ENCODE data around the gene GALNT14.
"Not testable (repeated sequence)": the region's sequence is repeated elsewhere in the genome, so short reads cannot be mapped to it uniquely, and the experiment has no call there.

Gene GALNT14, protein sequence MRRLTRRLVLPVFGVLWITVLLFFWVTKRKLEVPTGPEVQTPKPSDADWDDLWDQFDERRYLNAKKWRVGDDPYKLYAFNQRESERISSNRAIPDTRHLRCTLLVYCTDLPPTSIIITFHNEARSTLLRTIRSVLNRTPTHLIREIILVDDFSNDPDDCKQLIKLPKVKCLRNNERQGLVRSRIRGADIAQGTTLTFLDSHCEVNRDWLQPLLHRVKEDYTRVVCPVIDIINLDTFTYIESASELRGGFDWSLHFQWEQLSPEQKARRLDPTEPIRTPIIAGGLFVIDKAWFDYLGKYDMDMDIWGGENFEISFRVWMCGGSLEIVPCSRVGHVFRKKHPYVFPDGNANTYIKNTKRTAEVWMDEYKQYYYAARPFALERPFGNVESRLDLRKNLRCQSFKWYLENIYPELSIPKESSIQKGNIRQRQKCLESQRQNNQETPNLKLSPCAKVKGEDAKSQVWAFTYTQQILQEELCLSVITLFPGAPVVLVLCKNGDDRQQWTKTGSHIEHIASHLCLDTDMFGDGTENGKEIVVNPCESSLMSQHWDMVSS

DNA sequence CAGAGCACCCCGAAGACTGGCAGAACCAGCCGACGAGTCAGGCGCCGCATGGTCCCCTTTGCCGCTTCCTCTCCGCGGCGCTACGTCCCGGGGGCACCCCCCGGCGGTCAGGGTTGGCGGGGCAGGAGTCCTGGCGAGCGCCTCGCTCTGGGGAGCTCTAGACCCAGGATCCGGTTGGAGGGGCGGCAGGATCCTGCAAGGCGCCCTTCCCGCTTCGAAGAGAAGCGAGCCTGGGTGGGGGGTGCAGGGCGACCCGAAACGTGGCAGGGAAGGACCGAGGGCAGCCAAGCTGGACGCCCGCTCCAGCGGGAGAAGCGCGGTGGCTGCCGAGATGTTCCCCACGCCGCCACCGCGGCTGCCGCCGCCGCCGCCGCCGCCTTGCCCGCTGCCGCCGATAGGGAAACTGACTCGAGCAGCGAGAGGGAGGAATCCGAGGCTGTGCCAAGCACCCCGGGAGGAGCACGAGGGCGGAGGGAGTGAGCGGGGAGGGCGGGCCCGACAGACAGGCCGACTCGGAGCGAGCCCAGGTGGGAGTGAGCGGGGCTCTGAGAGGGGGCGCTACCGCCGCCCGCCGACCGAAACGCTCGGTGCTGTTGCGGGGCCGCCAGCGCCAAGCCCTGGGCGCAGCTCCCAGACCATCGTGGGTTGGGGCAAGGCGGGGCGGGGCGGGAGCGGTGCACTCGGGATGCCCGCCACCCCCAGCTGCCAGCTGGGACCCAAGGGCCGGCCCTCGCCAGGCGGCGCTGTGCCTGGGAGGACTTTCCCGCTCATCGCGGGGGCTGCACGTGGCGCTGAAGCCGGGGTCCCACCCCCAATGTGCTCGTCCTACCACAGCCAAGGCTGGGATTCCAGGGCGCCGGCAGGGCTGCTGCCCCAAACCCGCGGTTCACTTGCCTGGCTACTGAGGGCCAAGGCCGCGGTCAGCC, at the start of gene GALNT14:
Gene GALNT14, minus strand, starts transcription at position 404 of the 926 bp plus-strand sequence. Its CDS starts 354 bp downstream, at position 50.
- peak; percentile 66 for DNase-seq

DNA sequence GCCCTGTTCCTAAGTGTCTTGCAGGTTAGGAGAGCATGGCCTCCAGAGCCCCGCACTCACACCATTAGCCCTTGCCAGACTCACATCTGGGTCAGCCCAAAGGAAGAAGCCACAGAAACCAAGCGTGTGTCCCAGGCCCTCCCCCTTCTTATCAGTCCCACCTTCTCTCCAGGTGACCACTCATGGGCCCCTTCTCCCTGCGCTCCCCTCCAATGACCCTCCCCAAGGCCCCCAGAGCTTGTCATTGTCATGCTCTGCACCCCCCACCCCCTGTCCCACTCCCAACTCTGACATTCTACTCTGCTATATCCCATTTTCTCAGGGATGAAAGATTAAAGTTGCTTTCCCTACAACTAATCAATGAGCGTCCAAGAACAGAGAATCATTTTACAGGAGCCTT, 48.9 kb upstream of the GALNT14 start:
- no peak for DNase-seq

DNA sequence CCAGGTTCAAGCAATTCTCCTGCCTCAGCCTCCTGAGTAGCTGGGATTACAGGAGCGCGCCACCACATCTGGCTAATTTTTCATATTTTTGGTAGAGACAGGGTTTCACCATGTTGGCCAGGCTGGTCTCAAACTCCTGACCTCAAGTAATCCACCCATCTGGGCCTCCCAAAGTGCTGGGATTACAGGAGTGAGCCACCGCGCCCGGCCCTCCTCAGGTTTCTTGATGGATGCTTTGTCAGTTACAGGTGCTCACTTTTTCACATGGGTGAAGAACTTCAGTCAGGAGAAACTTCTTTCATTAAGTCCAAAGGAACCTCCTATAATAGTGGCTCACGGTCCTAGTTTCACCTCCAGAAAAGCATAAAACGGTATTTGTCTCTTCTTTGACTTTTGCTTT, 45.7 kb upstream of the GALNT14 start:
- not testable (repeated sequence) for DNase-seq

GRCh38 chr2:31176742-31177141, 38.5 kb upstream of the GALNT14 start:
- DNase-seq, result no peak

GRCh38 chr2:31171142-31171541, 32.9 kb upstream of the GALNT14 start:
- no peak for DNase-seq

GRCh38 chr2:31170071-31170698, 31.9 kb upstream of the GALNT14 start:
- peak; percentile 22 for DNase-seq

DNA sequence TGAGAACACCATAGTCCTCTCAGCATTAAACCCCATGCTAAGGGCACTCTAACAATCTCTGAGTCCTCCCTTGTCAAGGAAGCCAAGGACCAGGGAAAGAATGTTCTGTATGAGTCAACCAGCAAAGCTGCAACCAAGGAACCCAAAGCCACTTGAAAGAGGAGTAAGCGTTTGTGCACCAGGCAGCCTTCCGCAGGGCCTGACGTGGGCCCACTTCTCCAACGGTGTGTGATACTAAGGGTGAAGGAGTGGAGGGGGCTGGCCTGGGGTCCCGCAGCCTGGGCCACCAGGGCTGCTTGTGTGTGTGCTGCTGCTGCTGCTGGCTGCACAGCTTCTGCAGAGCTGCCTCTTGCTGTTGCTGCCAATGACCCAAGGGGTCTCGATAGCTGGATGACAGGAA, 30.1 kb upstream of the GALNT14 start:
- no peak for DNase-seq

- DNase-seq, result no peak
Observed at GRCh38 chr2:31166925-31167324, 28.7 kb upstream of the GALNT14 start.

DNA sequence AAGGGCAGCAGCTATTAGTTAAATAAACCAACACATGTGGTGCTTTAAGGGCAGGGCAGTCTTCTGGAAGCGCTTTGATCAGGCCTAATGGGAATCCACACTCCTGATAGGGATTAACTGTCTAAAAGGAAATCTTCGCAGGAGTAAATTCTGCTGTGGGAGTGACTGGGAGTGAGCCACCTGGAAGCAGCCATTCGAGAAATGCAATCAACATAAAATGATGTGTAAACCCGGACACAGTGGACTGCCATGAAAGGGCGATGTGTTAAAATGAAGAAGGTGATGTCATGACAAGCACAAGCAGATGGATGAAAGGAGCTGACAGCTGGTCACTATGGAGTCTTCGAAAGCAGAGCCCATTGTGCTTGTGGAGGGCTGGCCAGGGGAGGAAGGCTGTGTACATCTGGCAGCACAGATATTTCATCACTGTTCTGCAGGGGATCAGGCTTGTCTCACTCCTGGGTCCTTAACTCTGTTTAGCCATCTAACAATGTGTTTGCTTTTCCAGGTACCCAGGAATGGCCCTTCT, 24.8 kb upstream of the GALNT14 start:
- DNase-seq, result no peak

- DNase-seq, result no peak
Observed at GRCh38 chr2:31161637-31162036, 23.4 kb upstream of the GALNT14 start.

DNA sequence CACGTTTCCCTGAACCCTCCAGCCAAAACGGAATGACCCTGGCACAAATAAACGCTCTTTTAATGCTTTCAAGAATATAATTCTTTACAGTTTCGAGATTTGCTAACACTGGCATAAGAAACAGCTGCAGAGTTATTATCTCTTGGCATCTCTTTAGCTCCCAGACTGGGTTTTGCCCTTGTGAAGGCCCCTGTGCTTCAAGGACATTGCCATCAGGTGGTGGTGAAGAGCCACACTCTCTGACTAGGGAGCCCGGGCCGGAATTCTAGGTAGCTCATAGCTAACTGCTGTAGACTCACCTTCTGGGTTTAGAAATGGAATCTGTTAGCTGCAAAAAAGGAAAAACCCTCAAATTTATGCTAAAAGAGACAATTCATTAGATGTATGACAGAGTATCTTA, 13.3 kb upstream of the GALNT14 start:
- DNase-seq, result no peak

DNA sequence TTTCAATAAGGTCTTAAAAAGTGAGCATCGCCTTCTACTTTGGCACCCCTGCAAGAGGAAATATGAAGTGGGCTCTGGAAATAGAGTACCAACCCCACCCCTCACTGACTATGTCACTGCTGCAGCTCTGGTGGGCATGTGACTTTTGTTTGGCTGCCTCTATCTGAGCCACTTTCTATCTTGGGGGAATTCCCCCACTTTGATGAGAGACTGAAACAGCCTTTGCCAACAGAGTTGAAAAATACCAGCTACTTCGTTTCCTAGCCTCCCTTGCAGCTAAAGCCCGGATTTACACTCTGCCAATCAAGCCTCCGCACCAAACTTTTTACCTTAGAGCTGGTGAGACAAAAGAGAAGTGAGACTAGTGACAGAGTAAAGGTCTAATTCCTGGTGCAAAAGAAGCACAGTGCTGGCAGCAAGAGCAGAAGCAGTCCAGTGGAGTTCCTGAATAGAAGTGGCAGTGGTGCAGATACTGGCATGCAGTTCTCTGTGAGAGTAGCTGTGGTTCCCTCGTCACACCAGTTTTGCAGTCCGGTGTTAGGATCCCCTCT, 12.0 kb upstream of the GALNT14 start:
- DNase-seq, result no peak

DNA sequence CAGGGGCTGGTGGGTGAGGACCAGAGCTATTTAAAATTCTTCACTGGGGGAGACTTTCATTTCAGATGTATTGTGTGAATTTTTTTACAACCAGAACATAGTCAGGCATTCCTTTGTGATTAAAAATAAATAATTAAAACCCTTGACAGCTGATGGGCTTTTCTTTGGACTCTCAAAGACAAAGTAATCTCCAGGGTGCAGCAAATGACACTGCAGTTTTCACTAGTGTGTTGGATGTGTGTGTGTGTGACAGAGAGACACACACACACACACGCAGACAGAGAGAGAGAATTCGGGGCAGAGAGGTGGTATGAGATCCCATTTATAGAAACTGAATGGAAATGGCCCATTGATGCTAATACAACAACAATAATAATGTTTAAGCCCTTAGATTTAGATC, 10.3 kb upstream of the GALNT14 start:
- no peak for DNase-seq

GRCh38 chr2:31147645-31148044, 9.4 kb upstream of the GALNT14 start:
- DNase-seq, result no peak

DNA sequence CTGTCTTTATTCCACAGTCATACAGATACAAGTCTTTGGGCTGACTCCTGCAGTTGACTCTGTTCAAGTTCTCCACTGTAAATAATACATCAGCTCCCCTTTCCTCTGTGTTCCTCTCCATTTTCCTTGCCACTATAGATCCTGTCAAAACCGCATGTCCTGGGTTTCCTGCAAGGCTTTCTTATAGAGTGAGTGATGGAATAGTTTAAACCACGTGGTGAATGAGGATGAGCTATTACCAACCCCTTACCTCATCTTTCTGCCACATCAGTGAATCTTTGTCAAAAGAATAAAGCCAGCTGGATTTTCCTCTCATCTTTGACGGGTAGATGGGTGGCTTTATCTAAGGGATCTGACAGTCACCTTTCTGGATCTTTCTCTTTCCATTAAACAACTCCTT, 3.9 kb upstream of the GALNT14 start:
- DNase-seq, result no peak

DNA sequence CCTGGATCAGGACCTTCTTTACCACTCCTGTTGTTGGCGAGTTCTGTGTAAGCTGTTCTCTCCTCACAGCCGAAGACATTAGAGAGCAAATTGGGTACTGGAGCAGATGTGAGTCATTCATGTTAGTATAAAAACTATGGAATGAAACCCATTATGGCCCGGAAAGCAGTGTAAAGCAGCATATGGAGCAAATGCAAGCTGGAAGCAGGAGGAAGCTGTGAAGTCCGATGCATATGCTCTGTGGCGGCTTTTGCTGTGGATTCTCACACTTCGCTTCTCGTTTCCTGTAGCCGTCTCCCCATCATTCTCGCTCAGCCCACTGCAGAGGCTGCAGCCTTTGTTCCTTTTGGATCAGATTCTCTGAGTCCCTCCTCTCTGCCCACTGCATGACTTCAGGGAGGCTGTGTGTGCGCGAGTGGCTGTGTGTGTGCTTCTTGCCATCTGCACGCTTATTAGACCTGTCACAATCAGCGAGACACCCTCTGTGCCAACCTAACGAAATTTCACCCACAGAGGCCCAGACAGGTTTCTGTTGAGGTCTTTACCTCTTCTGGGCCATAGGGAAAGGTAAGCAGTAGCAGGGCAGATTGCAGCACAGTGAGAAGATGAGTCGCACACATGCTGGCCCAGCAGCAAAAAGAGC, 3.3 kb upstream of the GALNT14 start:
- no peak for DNase-seq

DNA sequence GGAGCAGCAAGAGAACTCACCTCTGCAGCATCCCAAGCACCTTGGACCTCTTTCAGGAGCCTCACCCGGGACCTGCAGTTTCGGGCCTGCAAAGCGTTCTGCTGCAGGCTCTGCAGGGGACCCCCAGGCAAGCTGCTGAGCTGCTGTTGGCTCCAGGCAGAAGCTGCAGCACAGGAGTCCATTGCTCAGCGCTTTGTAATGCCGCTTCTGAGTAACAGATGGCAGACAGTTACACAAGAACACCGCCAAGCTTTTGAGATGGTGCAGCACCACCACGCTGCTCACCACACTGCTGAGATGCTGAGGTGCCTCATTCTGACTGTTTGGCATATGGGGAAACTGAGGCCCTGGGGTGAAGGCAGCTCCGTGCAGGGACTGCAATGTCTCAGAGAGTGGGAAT, 1.9 kb upstream of the GALNT14 start:
- no peak for DNase-seq

DNA sequence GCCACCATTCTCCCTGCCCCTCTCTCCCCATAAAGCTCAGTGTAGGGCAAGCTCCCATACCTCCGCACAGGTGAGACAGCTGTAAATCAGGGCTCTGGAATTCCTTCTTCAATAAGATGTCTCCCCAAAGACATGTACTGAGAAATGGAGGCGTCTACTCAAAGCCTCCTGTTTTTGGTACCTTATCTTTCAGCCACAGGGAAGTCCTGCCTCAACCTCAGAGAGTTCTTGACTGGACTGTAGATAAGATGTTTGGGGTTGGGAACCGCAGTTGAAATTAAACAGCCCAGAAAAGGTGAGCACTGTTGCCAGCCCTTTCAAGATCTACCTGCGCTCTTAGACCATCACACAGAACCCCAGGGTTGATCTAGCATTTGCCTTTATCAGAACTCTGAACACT, 1.4 kb upstream of the GALNT14 start:
- no peak for DNase-seq

DNA sequence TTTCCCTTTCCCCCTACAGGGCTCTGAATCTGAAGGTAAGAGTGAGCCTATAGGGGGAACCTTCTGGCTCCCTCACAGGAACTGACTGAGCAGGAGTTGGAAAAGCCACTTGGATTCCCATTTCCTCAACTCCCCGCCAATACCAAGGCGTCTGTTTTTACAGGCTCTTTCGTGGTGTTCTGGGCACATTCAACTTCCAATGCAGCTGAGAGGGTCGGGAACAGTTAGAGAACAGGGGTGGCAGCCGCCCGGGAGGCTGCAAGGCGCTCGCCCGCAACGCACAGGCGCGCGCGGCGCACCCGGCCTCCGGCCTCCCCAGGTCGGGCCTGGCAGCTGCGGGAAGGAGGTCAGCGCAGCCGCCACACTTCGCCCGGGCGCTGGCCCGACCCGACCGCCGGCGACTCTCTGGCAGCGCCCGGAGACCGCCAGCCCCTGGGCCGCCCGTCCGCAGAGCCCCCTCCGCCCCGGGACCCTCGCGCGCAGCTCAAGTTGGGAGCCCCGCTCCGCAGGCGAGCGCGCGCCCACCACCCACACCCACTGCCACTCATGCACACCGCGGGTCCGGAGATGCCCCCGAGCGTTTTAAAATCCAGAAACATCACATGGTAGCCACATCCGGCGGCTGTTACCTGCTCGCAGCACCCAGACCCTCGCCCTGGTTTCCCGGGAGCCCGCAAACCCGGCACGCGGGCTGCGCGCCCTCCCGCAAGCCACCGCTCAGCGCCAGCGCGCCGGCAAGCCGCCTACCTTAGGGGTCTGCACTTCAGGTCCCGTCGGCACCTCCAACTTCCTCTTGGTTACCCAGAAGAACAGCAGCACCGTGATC, 816 bp downstream of the GALNT14 start:
- DNase-seq, result no peak

DNA sequence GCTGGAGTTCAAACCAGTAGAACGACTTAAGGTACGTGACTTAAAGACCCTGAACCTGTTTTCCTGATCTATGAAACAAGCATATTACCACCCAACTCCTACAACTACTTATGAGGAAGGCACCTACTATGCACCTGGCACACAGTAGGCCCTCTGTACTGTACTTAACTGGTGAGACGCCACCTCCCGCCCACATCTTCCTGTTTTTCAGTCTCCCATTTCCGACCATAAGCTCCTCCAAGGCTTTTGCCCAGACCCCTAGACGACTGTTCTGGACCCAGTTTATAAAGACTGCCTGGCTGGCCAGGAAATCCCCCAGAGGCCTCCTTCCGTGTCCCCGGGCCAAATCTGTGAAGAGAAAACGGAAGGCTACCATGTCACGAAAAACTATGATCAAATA, 1.5 kb downstream of the GALNT14 start:
- no peak for DNase-seq

DNA sequence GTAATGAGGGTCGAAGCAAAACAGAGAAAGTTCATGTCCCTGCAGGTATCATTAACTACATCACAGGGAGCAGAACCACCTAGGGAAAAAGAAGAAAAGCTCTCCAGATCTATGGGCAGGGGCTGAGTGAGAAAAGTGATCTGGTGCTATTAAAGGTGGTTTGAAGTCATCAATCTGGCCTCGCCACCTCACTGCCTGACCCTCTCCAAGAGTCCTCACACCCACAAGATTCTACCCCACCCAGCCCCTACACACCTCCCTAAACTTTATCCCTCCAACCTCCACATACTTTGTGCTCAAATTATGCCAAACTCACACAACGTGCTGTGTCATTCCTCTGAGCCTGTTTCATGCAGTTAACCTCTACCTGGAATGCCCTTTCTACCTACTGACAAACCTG, 2.2 kb downstream of the GALNT14 start:
- DNase-seq, result no peak

Data from NCI-H1092 (cell line).